IPS-20b (cell line): ENCODE measurements around the gene USP40.

Experiments
- H3K27ac ChIP-seq: one replicate; pipeline ENCODE4 v1.5.1; 2013; ENCODE audit warnings: low read length
- H3K27me3 ChIP-seq: 2 replicates; pipeline ENCODE4 v1.6.1; 2013; ENCODE audit warnings: mild to moderate bottlenecking, low read length, inconsistent platforms; ENCODE audit not compliant: insufficient read depth
- H3K36me3 ChIP-seq: 2 replicates; pipeline ENCODE4 v1.6.1; 2013; ENCODE audit warnings: low read depth, mild to moderate bottlenecking, inconsistent platforms, low read length, moderate library complexity; ENCODE audit not compliant: insufficient read depth
- H3K4me1 ChIP-seq: 2 replicates; pipeline ENCODE4 v1.6.1; 2013; ENCODE audit warnings: mild to moderate bottlenecking, control low read depth, inconsistent platforms, low read length, moderate library complexity; ENCODE audit not compliant: insufficient read depth
- H3K4me3 ChIP-seq: 2 replicates; pipeline ENCODE4 v1.5.1; 2013; ENCODE audit warnings: mild to moderate bottlenecking, low read length, inconsistent platforms
- H3K9ac ChIP-seq: 2 replicates; pipeline ENCODE4 v1.6.1; 2013; ENCODE audit warnings: low read depth, mild to moderate bottlenecking, inconsistent platforms, low read length, moderate library complexity
- H3K9me3 ChIP-seq: 2 replicates; pipeline ENCODE4 v1.6.1; 2013; ENCODE audit warnings: mild to moderate bottlenecking, low read depth, low read length, inconsistent platforms; ENCODE audit not compliant: insufficient read depth

USP40 gene

GRCh38 chr2:233546774-233547173, 19.8 kb downstream of the USP40 start:
- Histone ChIP-seq H3K4me3 (no peak overlapping the region), H3K9me3 (no peaks in the 10 kb centered on the region), H3K4me1 (no peaks in the 10 kb centered on the region), H3K9ac (no peak overlapping the region), H3K27me3 (no peaks in the 10 kb centered on the region), H3K27ac (no peak overlapping the region), H3K36me3 (no peaks in the 10 kb centered on the region)

- Histone ChIP-seq H3K27me3 (no peaks in the 10 kb centered on the region), H3K4me1 (no peaks in the 10 kb centered on the region), H3K9ac (no peak overlapping the region), H3K27ac (no peak overlapping the region), H3K36me3 (no peaks in the 10 kb centered on the region), H3K4me3 (no peak overlapping the region), H3K9me3 (no peaks in the 10 kb centered on the region)
Measured at GRCh38 chr2:233546101-233546500, 20.5 kb downstream of the USP40 start.

- no peaks in the 10 kb centered on the region for H3K36me3 ChIP-seq
- H3K9me3 ChIP-seq, result no peaks in the 10 kb centered on the region
- H3K4me3 ChIP-seq, result no peak overlapping the region
- H3K4me1 ChIP-seq, result no peaks in the 10 kb centered on the region
- H3K27me3 ChIP-seq, result no peaks in the 10 kb centered on the region
- no peak overlapping the region for H3K9ac ChIP-seq
- H3K27ac ChIP-seq, result no peak overlapping the region
Measured at GRCh38 chr2:233544200-233544610, 22.4 kb downstream of the USP40 start.

GRCh38 chr2:233542507-233542906, 24.1 kb downstream of the USP40 start:
- no peak overlapping the region for H3K9ac ChIP-seq
- no peak overlapping the region for H3K27ac ChIP-seq
- H3K4me3 ChIP-seq, result no peak overlapping the region
- no peaks in the 10 kb centered on the region for H3K9me3 ChIP-seq
- no peaks in the 10 kb centered on the region for H3K36me3 ChIP-seq
- H3K4me1 ChIP-seq, result no peaks in the 10 kb centered on the region
- H3K27me3 ChIP-seq, result no peaks in the 10 kb centered on the region

- no peak overlapping the region for H3K27ac ChIP-seq
- H3K4me3 ChIP-seq, result no peak overlapping the region
- H3K36me3 ChIP-seq, result no peaks in the 10 kb centered on the region
- H3K9ac ChIP-seq, result no peak overlapping the region
- H3K4me1 ChIP-seq, result no peaks in the 10 kb centered on the region
- no peaks in the 10 kb centered on the region for H3K9me3 ChIP-seq
- no peaks in the 10 kb centered on the region for H3K27me3 ChIP-seq
Measured at GRCh38 chr2:233538741-233539140, 27.8 kb downstream of the USP40 start.

GRCh38 chr2:233535271-233535670, 31.3 kb downstream of the USP40 start:
- H3K4me1 ChIP-seq, result no peaks in the 10 kb centered on the region
- H3K36me3 ChIP-seq, result no peaks in the 10 kb centered on the region

GRCh38 chr2:233532971-233533370, 33.6 kb downstream of the USP40 start:
- Histone ChIP-seq H3K27me3 (no peaks in the 10 kb centered on the region), H3K36me3 (no peaks in the 10 kb centered on the region), H3K27ac (no peak overlapping the region), H3K4me3 (no peak overlapping the region), H3K9me3 (no peaks in the 10 kb centered on the region), H3K4me1 (no peaks in the 10 kb centered on the region), H3K9ac (no peak overlapping the region)

More at GRCh38 chr2:233535271-233535670, 31.3 kb downstream of the USP40 start:
- no peaks in the 10 kb centered on the region for H3K27me3 ChIP-seq
- H3K27ac ChIP-seq, result no peak overlapping the region
- H3K9me3 ChIP-seq, result no peaks in the 10 kb centered on the region
- H3K9ac ChIP-seq, result no peak overlapping the region
- H3K4me3 ChIP-seq, result no peak overlapping the region

- H3K4me3 ChIP-seq, result no peak overlapping the region
- no peaks in the 10 kb centered on the region for H3K27me3 ChIP-seq
- H3K9me3 ChIP-seq, result no peaks in the 10 kb centered on the region
- no peak overlapping the region for H3K9ac ChIP-seq
- H3K4me1 ChIP-seq, result no peaks in the 10 kb centered on the region
- no peaks in the 10 kb centered on the region for H3K36me3 ChIP-seq
- no peak overlapping the region for H3K27ac ChIP-seq
Measured at GRCh38 chr2:233531955-233532354, 34.6 kb downstream of the USP40 start.

- Histone ChIP-seq H3K9ac (no peak overlapping the region), H3K36me3 (no peaks in the 10 kb centered on the region), H3K4me1 (no peaks in the 10 kb centered on the region)
Measured at GRCh38 chr2:233530381-233530780, 36.2 kb downstream of the USP40 start.

GRCh38 chr2:233528182-233528581, 38.4 kb downstream of the USP40 start:
- Histone ChIP-seq H3K9me3 (no peaks in the 10 kb centered on the region), H3K4me1 (no peaks in the 10 kb centered on the region), H3K4me3 (no peak overlapping the region), H3K27me3 (no peaks in the 10 kb centered on the region), H3K9ac (no peak overlapping the region), H3K36me3 (no peaks in the 10 kb centered on the region), H3K27ac (no peak overlapping the region)

More at GRCh38 chr2:233530381-233530780, 36.2 kb downstream of the USP40 start:
- Histone ChIP-seq H3K27me3 (no peaks in the 10 kb centered on the region), H3K4me3 (no peak overlapping the region), H3K27ac (no peak overlapping the region), H3K9me3 (no peaks in the 10 kb centered on the region)

- H3K27me3 ChIP-seq, result no peaks in the 10 kb centered on the region
- no peaks in the 10 kb centered on the region for H3K36me3 ChIP-seq
- H3K4me1 ChIP-seq, result no peaks in the 10 kb centered on the region
Measured at GRCh38 chr2:233525791-233526190, 40.8 kb downstream of the USP40 start.

GRCh38 chr2:233519787-233520611, 46.6 kb downstream of the USP40 start:
- Histone ChIP-seq H3K27ac (no peak overlapping the region), H3K4me1 (no peaks in the 10 kb centered on the region), H3K9ac (no peak overlapping the region), H3K4me3 (no peak overlapping the region), H3K27me3 (no peaks in the 10 kb centered on the region), H3K9me3 (no peaks in the 10 kb centered on the region), H3K36me3 (no peaks in the 10 kb centered on the region)

More at GRCh38 chr2:233525791-233526190, 40.8 kb downstream of the USP40 start:
- Histone ChIP-seq H3K4me3 (no peak overlapping the region), H3K9me3 (no peaks in the 10 kb centered on the region), H3K9ac (no peak overlapping the region), H3K27ac (no peak overlapping the region)
